RKO (cell line): ENCODE measurements around the gene AFTPH.

Experiments
- DNase-seq: peaks from one replicate; pipeline ENCODE4 v3.0.0-alpha.2; 2016; ENCODE audit warnings: low spot score

The AFTPH gene

GRCh38 chr2:64593035-64593655, 69.0 kb downstream of the AFTPH start:
- DNase-seq: no peak

GRCh38 chr2:64594226-64594989, 70.3 kb downstream of the AFTPH start:
- DNase-seq: peak; percentile 75

GRCh38 chr2:64595397-64596176, 71.5 kb downstream of the AFTPH start:
- peak; percentile 20 for DNase-seq

- DNase-seq: no peak
These were observed 74.1 kb downstream of the AFTPH start for GRCh38 chr2:64598226-64598625.

- no peak for DNase-seq
These were observed 75.3 kb downstream of the AFTPH start for GRCh38 chr2:64599469-64599868.

GRCh38 chr2:64601034-64601754, 77.1 kb downstream of the AFTPH start:
- DNase-seq: no peak

- DNase-seq: no peak
These were observed 77.8 kb downstream of the AFTPH start for GRCh38 chr2:64601785-64602391.

- no peak for DNase-seq
These were observed 78.3 kb downstream of the AFTPH start for GRCh38 chr2:64602436-64602835.

- DNase-seq: no peak
These were observed 80.0 kb downstream of the AFTPH start for GRCh38 chr2:64604155-64604554.

- DNase-seq: no peak
These were observed 80.9 kb downstream of the AFTPH start for GRCh38 chr2:64605026-64605471.

- DNase-seq: no peak
These were observed 81.9 kb downstream of the AFTPH start for GRCh38 chr2:64605991-64606478.

- DNase-seq: no peak
These were observed 82.6 kb downstream of the AFTPH start for GRCh38 chr2:64606479-64607363.

- DNase-seq: no peak
These were observed 83.5 kb downstream of the AFTPH start for GRCh38 chr2:64607381-64608304.

- no peak for DNase-seq
These were observed 84.7 kb downstream of the AFTPH start for GRCh38 chr2:64608867-64609226.

- no peak for DNase-seq
These were observed 85.3 kb downstream of the AFTPH start for GRCh38 chr2:64609227-64609941.

- DNase-seq: no peak
These were observed 85.8 kb downstream of the AFTPH start for GRCh38 chr2:64609942-64610281.

GRCh38 chr2:64610316-64610855, 86.3 kb downstream of the AFTPH start:
- no peak for DNase-seq

- DNase-seq: no peak
These were observed 88.6 kb downstream of the AFTPH start for GRCh38 chr2:64612575-64613195.
